GM21737 (cell line): ENCODE data around the gene ATL2.

Experiments used
- ATAC-seq: cut with Tn5 transposase; IDR thresholded peaks from one replicate; pipeline ENCODE4 v1.9.1; 2021; ENCODE audit warnings: mild to moderate bottlenecking, moderate library complexity; ENCODE audit not compliant: unreplicated experiment

The ATL2 gene

GRCh38 chr2:38255211-38255610 is 121.9 kb downstream of the ATL2 start:
- no peak for ATAC-seq

GRCh38 chr2:38254796-38255195 is 122.3 kb downstream of the ATL2 start:
- no peak for ATAC-seq

- ATAC-seq, result no peak
Observed at GRCh38 chr2:38251940-38252339, 125.1 kb downstream of the ATL2 start.

- no peak for ATAC-seq
Observed at GRCh38 chr2:38248707-38249106, 128.4 kb downstream of the ATL2 start.

GRCh38 chr2:38248255-38248654 is 128.8 kb downstream of the ATL2 start:
- ATAC-seq, result no peak

GRCh38 chr2:38246105-38246504 is 131.0 kb downstream of the ATL2 start:
- ATAC-seq, result no peak

GRCh38 chr2:38245114-38245641 is 131.9 kb downstream of the ATL2 start:
- ATAC-seq, result no peak

GRCh38 chr2:38244301-38244700 is 132.8 kb downstream of the ATL2 start:
- no peak for ATAC-seq
